ENCODE data around the gene USP17L29. TPM values are rescaled to one million over a fixed set of nuclear protein-coding genes. Genes with fewer than 3 reads are reported as not detected.

USP17L29 gene
- not detected in 5 replicates for total RNA-seq (2022; extraction: Qiagen RNA extraction)

GRCh38 chr4:9353338-9353737, at the start of gene USP17L29:
Gene USP17L29 (plus strand): TSS chr4:9353638. CDS start chr4:9353638, 0 bp downstream.

GRCh38 chr4:9324865-9325264, 28.6 kb upstream of the USP17L29 start, which contains the start of gene USP17L24:
Gene USP17L24 (plus strand): TSS chr4:9325165. CDS start chr4:9325165, 0 bp downstream.

GRCh38 chr4:9329611-9330010, 23.8 kb upstream of the USP17L29 start, which contains the start of gene USP17L25:
Gene USP17L25 (plus strand): TSS chr4:9329911. CDS start chr4:9329911, 0 bp downstream.

GRCh38 chr4:9334358-9334757, 19.1 kb upstream of the USP17L29 start, which contains the start of gene USP17L26:
Gene USP17L26 (plus strand): TSS chr4:9334658. CDS start chr4:9334658, 0 bp downstream.

GRCh38 chr4:9339103-9339502, 14.3 kb upstream of the USP17L29 start, which contains the start of gene USP17L5:
Gene USP17L5 (plus strand): TSS chr4:9339403. CDS start chr4:9339403, 0 bp downstream.

GRCh38 chr4:9343848-9344247, 9.6 kb upstream of the USP17L29 start, which contains the start of gene USP17L27:
Gene USP17L27 (plus strand): TSS chr4:9344148. CDS start chr4:9344148, 0 bp downstream.

GRCh38 chr4:9348593-9348992, 4.8 kb upstream of the USP17L29 start, which contains the start of gene USP17L28:
Gene USP17L28 (plus strand): TSS chr4:9348893. CDS start chr4:9348893, 0 bp downstream.

GRCh38 chr4:9362829-9363228, 9.4 kb downstream of the USP17L29 start, which contains the start of gene USP17L30:
Gene USP17L30 (plus strand): TSS chr4:9363129. CDS start chr4:9363129, 0 bp downstream.

Other genes with a start within 250 kb of the USP17L29 start
- 0.02 to 0.06 TPM in 2 of 5 replicates, not detected in the others for gene FAM90A26, start 183.2 kb upstream of the USP17L29 start, total RNA-seq (2022; extraction: Qiagen RNA extraction)
- not detected in 5 replicates for gene USP17L10, start 143.0 kb upstream of the USP17L29 start, total RNA-seq (2022; extraction: Qiagen RNA extraction)
- gene USP17L11, start 138.2 kb upstream of the USP17L29 start, total RNA-seq (2022; extraction: Qiagen RNA extraction): not detected in 5 replicates
- not detected in 5 replicates for gene USP17L12, start 133.5 kb upstream of the USP17L29 start, total RNA-seq (2022; extraction: Qiagen RNA extraction)
- gene USP17L13, start 128.7 kb upstream of the USP17L29 start, total RNA-seq (2022; extraction: Qiagen RNA extraction): not detected in 5 replicates
- gene USP17L15, start 119.3 kb upstream of the USP17L29 start, total RNA-seq (2022; extraction: Qiagen RNA extraction): 0.03 TPM in 1 of 5 replicates, not detected in the others
- not detected in 5 replicates for gene USP17L17, start 109.8 kb upstream of the USP17L29 start, total RNA-seq (2022; extraction: Qiagen RNA extraction)
- not detected in 5 replicates for gene USP17L18, start 105.0 kb upstream of the USP17L29 start, total RNA-seq (2022; extraction: Qiagen RNA extraction)
- gene USP17L19, start 100.3 kb upstream of the USP17L29 start, total RNA-seq (2022; extraction: Qiagen RNA extraction): not detected in 5 replicates
- gene USP17L20, start 95.5 kb upstream of the USP17L29 start, total RNA-seq (2022; extraction: Qiagen RNA extraction): not detected in 5 replicates
- not detected in 5 replicates for gene USP17L21, start 90.8 kb upstream of the USP17L29 start, total RNA-seq (2022; extraction: Qiagen RNA extraction)
- gene USP17L22, start 86.0 kb upstream of the USP17L29 start, total RNA-seq (2022; extraction: Qiagen RNA extraction): not detected in 5 replicates
- gene USP17L24, start 28.5 kb upstream of the USP17L29 start, total RNA-seq (2022; extraction: Qiagen RNA extraction): not detected in 5 replicates
- not detected in 5 replicates for gene USP17L25, start 23.7 kb upstream of the USP17L29 start, total RNA-seq (2022; extraction: Qiagen RNA extraction)
- not detected in 5 replicates for gene USP17L26, start 19.0 kb upstream of the USP17L29 start, total RNA-seq (2022; extraction: Qiagen RNA extraction)
- not detected in 5 replicates for gene USP17L5, start 14.2 kb upstream of the USP17L29 start, total RNA-seq (2022; extraction: Qiagen RNA extraction)
- gene USP17L27, start 9.5 kb upstream of the USP17L29 start, total RNA-seq (2022; extraction: Qiagen RNA extraction): not detected in 5 replicates
- gene USP17L28, start 4.7 kb upstream of the USP17L29 start, total RNA-seq (2022; extraction: Qiagen RNA extraction): not detected in 5 replicates
- not detected in 5 replicates for gene USP17L30, start 9.5 kb downstream of the USP17L29 start, total RNA-seq (2022; extraction: Qiagen RNA extraction)
- not detected in 5 replicates for gene DEFB131A, start 90.8 kb downstream of the USP17L29 start, total RNA-seq (2022; extraction: Qiagen RNA extraction)

All from A549 treated with AZD2906 at 1 μM for 4 hours (cell line).